Measurements from ENCODE around the gene KRT15.

- TF ChIP-seq CTCF (conservative IDR thresholded peaks at IDR 0.05) (no peak), ZFX (IDR thresholded peaks at IDR 0.05) (no peak)
These were observed 4.5 kb upstream of the KRT15 start for GRCh38 chr17:41523225-41523593.
